Activated CD4-positive, alpha-beta T cell treated with anti-CD3 and anti-CD28 coated beads, Interleukin-2, amount 50 U/mL, for 48 hours (primary cell): Measurements from ENCODE around the gene MEPCE.
"Not testable (repeated sequence)": the region's sequence is repeated elsewhere in the genome, so short reads cannot be mapped to it uniquely, and the experiment has no call there.

Experiments
- DNase-seq, 2 experiments: peaks; one replicate each; pipeline ENCODE4 v3.0.0-alpha.2; 2020

Gene MEPCE

DNA sequence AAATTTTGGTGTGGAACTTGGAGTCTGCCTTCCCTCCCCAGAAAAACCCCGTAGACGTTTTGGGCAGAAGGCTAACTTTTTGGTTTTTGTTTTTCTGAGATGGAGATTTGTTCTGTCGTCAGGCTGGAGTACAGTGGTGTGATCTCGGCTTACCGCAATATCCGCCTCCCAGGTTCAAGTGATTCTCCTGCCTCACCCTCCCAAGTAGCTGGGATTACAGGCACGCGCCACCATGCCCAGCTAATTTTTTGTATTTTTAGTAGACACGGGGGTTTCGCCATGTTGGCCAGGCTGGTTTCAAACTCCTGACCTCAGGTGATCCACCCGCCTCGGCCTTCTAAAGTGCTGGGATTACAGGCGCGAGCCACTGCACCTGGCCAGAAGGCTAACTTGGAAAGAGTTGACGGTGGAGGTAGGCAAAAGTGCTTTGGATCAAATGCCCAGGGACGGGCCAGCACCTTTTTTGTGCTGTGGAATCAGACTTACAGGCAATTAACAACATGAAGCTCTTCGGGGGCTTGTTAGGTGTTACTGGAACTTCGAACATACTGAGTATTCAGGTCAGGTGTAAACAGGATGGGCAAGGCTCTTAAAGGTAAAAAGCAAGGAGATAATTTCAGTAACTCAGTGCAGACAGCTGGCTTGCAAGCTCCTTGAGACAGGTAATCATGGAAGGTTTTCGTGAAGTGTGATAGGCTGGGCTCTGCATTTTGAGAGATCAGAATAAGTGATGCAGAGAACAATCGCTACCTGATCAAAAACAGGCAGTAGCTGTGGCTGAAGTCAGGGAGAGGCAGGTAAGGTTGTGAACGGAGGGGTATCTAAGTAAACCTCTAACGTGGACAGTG lies 4.9 kb downstream of the MEPCE start:
- DNase-seq = no peak

- DNase-seq = peak; percentile 45 to 53
These were observed 6.0 kb downstream of the MEPCE start for GRCh38 chr7:100435401-100436304.

GRCh38 chr7:100437150-100438100 lies 7.8 kb downstream of the MEPCE start:
- DNase-seq = no peak

DNA sequence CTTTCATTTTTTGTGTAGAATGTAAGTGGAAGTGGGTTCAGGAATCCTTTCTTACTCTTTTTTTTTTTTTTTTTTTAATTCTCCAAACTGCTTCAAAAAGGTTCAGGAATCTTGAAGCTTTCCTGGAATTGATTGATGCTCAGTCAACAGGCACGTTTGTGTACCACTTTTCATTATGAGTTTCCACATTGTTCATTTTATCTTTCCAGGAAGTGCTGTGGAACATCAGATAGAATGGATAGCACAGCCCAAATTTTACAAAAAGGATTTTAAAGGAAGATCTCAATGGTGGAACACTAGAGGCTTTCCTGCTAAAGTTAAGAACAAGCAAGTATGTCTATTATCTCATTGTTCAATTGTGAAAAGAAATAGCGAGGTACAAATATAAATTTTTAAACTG lies 8.5 kb downstream of the MEPCE start:
- no peak for DNase-seq

GRCh38 chr7:100438731-100439130 lies 9.1 kb downstream of the MEPCE start:
- not testable (repeated sequence) for DNase-seq

GRCh38 chr7:100439244-100439643 lies 9.6 kb downstream of the MEPCE start:
- DNase-seq = not testable (repeated sequence)

DNA sequence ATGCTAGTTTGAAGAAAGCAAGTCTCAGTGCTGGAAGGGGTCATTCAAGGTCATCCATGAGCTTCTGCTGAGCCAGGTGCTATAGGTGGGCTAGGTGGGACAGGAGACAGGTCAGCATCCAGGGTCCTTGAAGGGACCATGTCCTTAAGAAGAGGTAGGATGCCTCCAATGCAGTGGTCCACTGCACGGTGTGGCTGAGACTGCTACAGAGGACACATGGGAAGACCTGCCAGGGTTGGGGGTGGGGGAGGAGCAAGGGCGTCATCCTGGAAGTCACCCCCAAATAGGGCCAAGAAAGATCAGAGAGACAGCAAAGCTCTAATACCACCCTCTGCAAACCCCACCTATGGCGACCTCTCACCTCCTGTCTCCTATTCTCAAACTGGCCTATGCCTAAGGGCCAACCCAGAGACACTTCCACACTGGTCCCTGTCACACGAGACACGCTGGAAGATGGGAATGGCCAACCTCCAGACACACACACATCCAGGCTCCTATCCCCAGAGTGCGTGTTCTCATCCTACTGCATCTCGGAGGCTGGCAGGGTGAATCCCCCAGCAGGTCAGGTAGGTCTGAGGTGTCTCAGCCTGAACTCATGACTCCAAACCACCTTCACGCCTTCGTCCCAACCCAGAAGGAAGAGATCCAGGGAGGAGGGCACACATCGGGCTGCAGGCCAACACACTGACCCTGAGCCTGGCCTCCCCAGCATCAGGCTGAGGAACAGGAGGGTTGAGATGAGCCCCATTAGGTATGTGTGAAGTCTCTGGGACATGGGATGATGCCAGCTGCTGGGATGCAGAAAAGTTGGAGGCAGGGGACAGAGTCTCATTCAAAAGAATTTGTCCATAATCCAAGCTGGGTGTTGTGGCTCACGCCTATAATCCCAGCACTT lies 12.3 kb downstream of the MEPCE start:
- DNase-seq = no peak

DNA sequence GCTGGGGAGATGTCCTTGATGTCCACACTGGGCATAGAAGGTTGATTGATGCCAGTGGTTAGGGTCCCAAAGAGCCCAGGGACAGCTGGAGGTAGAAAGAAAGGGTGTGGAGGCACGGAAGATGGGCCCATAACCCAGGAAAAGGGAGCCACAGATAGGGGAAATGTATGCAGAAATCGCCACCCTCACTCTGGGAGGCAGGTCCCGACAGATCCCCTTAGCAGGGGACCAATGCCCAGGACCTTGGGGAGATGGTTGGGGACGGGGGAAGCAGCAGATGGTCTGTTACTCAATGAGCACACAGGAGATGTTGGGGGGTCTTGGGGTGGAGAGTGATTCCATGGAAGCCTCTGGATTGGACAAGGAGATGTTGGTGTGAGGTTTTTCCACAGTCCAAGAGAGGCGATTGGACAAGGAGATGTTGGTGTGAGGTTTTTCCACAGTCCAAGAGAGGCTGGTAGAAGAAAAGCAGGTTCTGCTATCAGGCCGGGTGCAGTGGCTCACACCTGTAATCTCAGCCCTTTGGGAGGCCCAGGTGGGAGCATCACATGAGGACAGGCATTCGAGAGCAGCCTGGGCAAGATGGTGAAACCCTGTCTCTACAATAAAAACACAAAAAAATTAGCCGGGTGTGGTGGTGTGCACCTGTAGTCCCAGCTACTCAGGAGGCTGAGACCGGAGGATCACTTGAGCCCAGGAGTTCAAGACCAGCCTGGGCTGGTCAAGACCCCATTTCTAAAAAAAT lies 13.6 kb downstream of the MEPCE start:
- no peak for DNase-seq

GRCh38 chr7:100444311-100445278 lies 15.0 kb downstream of the MEPCE start:
- no peak for DNase-seq

DNA sequence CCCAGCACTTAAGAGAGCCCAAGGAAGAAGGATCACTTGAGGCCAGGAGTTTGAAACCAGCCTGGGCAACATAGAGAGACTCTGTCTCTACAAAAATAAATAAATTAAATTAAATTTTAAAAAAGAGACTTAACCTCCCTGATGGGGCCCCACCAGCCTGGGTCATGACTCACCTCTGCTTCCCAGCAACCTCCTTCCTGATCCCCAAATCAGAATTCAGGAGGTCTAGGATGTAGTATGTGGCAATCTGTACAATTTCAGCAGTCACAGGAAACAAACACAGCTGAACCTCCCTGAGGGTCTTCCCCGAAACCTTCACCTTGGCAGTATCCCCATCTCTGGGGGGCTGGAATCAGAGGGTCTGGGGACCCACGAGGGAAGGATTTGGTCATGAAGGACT lies 16.4 kb downstream of the MEPCE start:
- DNase-seq = no peak

DNA sequence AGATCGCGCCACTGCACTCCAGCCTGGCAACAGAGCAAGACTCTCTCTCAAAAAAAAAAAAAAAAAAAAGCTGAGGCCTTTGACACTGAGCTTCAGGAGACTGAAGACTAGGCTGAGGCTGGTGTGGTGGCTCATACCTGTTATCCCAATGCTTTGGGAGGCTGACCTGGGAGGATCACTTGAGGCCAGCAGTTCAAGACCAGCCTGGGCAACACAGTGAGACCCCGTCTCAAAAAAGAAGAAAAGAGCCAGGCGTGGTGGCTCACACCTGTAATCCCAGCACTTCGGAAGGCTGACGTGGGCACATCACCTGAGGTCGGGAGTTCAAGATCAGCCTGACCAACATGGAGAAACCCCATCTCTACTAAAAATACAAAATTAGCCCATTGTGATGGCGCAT lies 17.7 kb downstream of the MEPCE start:
- not testable (repeated sequence) for DNase-seq

DNA sequence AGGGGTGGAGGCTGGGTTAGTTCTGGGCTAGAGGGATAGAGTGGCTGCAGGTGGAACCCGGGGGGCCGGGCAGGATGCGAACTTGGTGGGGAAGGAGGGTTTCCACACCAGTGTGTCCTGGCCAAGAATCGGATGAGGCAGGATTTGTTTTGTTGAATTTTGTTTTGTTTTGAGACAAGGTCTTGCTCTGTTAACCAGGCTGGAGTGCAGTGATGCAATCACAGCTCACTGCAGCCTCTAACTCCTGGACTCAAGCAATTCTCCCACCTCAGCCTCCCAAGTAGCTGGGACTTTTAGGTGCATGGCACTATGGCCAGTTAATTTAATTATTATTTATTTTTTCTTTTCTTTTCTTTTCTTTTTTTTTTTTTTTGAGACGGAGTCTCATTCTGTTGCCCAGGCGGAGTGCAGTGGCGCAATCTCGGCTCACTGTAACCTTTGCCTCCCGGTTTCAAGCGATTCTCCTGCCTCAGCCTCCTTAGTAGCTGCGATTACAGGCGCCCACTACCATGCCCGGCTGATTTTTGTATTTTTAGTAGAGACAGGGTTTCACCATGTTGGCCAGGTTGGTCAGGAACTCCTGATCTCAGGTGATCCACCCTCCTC lies 19.7 kb downstream of the MEPCE start:
- no peak for DNase-seq

GRCh38 chr7:100452513-100452912 lies 22.9 kb downstream of the MEPCE start:
- no peak for DNase-seq

DNA sequence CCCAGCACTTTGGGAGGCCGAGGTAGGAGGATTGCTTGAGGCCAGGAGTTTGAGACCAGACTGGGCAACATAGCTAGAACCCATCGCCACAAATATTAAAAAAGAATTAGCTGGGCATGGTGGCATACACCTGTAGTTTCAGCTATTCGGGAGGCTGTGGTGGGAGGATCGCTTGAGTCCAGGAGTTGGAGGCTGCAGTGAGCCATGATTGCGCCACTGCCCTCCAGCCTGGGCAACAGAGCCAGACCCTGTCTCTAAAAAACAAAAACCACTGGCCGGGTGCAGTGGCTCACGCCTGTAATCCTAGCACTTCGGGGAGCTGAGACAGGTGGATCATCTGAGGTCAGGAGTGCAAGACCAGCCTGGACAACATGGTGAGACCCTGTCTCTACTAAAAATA lies 24.2 kb downstream of the MEPCE start:
- not testable (repeated sequence) for DNase-seq

GRCh38 chr7:100455206-100455605 lies 25.6 kb downstream of the MEPCE start:
- DNase-seq = no peak

- DNase-seq = no peak
These were observed 26.9 kb downstream of the MEPCE start for GRCh38 chr7:100456562-100456961.

DNA sequence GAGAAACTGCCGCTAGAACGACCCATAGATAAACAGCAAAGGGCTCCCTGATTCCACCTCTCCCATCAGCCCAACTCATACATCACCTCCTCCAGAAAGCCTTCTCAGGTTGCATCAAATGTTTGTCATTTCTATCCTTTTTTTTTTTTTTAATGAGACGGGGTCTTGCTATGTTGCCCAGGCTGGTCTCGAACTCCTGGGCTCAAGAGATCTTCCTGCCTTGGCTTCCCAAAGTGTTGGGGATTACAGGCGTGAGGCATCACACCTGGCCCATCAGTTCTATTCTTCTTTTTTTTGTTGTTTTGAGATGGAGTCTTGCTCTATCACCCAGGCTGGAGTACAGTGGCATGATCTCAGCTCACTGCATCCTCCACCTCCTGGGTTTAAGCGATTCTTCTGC lies 27.4 kb downstream of the MEPCE start:
- no peak for DNase-seq

GRCh38 chr7:100464210-100464660 lies 34.6 kb downstream of the MEPCE start, which contains the start of gene SPACDR:
TSS of gene SPACDR (minus strand) at chr7:100464260. CDS start at chr7:100464025, 235 bp downstream.
- DNase-seq = no peak

GRCh38 chr7:100464791-100465190 lies 35.2 kb downstream of the MEPCE start:
- no peak for DNase-seq
